ENCODE data around the gene LRRC4. TPM values are rescaled to one million over a fixed set of nuclear protein-coding genes. Genes with fewer than 3 reads are reported as not detected.

Gene LRRC4
- total RNA-seq, 6 experiments from 2014 or later, result 1.1 to 2.3 (median 1.5) TPM

- H3K9me3 Mint-ChIP-seq, result no peaks in the 10 kb centered on the region
- peaks cover 47% of the 10 kb centered on the region for H3K4me1 Mint-ChIP-seq (ENCODE audit: low read depth)
- no peak for DNase-seq
- no peak overlapping the region for H3K4me3 Mint-ChIP-seq
- H3K27me3 Mint-ChIP-seq (ENCODE audit: insufficient read depth), result peaks cover 2% of the 10 kb centered on the region; the same call in 1 of the 2 replicates
- H3K27ac Mint-ChIP-seq, result peak overlapping the region; percentile 49; the same call in 1 of the 2 replicates
- peak; percentile 79 for TF ChIP-seq CTCF (IDR thresholded peaks at IDR 0.05)
- H3K36me3 Mint-ChIP-seq (ENCODE audit: low read depth), result no peaks in the 10 kb centered on the region; the same call in 1 of the 2 replicates
Observed at GRCh38 chr7:128020159-128020558, 11.1 kb downstream of the LRRC4 start.

GRCh38 chr7:128019288-128019687, 11.9 kb downstream of the LRRC4 start:
- no peak overlapping the region for H3K27ac Mint-ChIP-seq
- H3K4me1 Mint-ChIP-seq (ENCODE audit: low read depth), result peaks cover 41% of the 10 kb centered on the region
- H3K36me3 Mint-ChIP-seq (ENCODE audit: low read depth), result no peaks in the 10 kb centered on the region; the same call in 1 of the 2 replicates
- H3K4me3 Mint-ChIP-seq, result no peak overlapping the region
- H3K27me3 Mint-ChIP-seq (ENCODE audit: insufficient read depth), result peaks cover 2% of the 10 kb centered on the region; the same call in 1 of the 2 replicates
- no peak for DNase-seq
- no peak for TF ChIP-seq CTCF (IDR thresholded peaks at IDR 0.05)
- H3K9me3 Mint-ChIP-seq, result no peaks in the 10 kb centered on the region

GRCh38 chr7:128017862-128018845, 13.1 kb downstream of the LRRC4 start:
- Mint-ChIP-seq H3K27me3 (ENCODE audit: insufficient read depth) (no peaks in the 10 kb centered on the region), H3K4me1 (ENCODE audit: low read depth) (peaks cover 30% of the 10 kb centered on the region), H3K4me3 (no peak overlapping the region), H3K27ac (no peak overlapping the region), H3K36me3 (ENCODE audit: low read depth) (no peaks in the 10 kb centered on the region; the same call in 1 of the 2 replicates), H3K9me3 (no peaks in the 10 kb centered on the region)
- no peak for DNase-seq
- no peak for TF ChIP-seq CTCF (IDR thresholded peaks at IDR 0.05)

- no peaks in the 10 kb centered on the region for H3K27me3 Mint-ChIP-seq (ENCODE audit: insufficient read depth)
- no peak overlapping the region for H3K27ac Mint-ChIP-seq
- H3K4me1 Mint-ChIP-seq (ENCODE audit: low read depth), result peaks cover 23% of the 10 kb centered on the region
- no peaks in the 10 kb centered on the region; the same call in 1 of the 2 replicates for H3K36me3 Mint-ChIP-seq (ENCODE audit: low read depth)
- 0 out of 2 replicates have a peak, but pooled peaks have one; percentile 11 for TF ChIP-seq CTCF (IDR thresholded peaks at IDR 0.05)
- H3K4me3 Mint-ChIP-seq, result no peak overlapping the region
- DNase-seq, result no peak
- H3K9me3 Mint-ChIP-seq, result no peaks in the 10 kb centered on the region
Observed at GRCh38 chr7:128017460-128017859, 13.8 kb downstream of the LRRC4 start.

GRCh38 chr7:128014811-128015210, 16.4 kb downstream of the LRRC4 start:
- DNase-seq, result no peak
- H3K9me3 Mint-ChIP-seq, result no peaks in the 10 kb centered on the region
- no peak overlapping the region for H3K4me3 Mint-ChIP-seq
- no peak overlapping the region for H3K27ac Mint-ChIP-seq
- no peak for TF ChIP-seq CTCF (IDR thresholded peaks at IDR 0.05)
- no peaks in the 10 kb centered on the region; the same call in 1 of the 2 replicates for H3K36me3 Mint-ChIP-seq (ENCODE audit: low read depth)
- H3K27me3 Mint-ChIP-seq (ENCODE audit: insufficient read depth), result no peaks in the 10 kb centered on the region
- H3K4me1 Mint-ChIP-seq (ENCODE audit: low read depth), result no peaks in the 10 kb centered on the region; the same call in 1 of the 2 replicates

All from HFFc6 (cell line).